OCI-LY1 (cell line): ENCODE measurements around the gene ERICH6.

Experiments
- H2AFZ ChIP-seq: fragments of 200-600 bp; sonication (generic), shearing (Covaris generic); 2 replicates; pipeline ENCODE4 v1.6.0; 2014; ENCODE audit warnings: antibody characterized with exemption, mild to moderate bottlenecking, low read length
- H3F3A ChIP-seq: fragments of 200-600 bp; sonication (generic), shearing (Covaris generic); 2 replicates; pipeline ENCODE4 v1.6.0; 2014; ENCODE audit warnings: mild to moderate bottlenecking, antibody characterized with exemption, low read length, moderate library complexity; ENCODE audit not compliant: insufficient read depth
- H3K27ac ChIP-seq: fragments of 200-600 bp; sonication (generic); 2 replicates; pipeline ENCODE4 v1.5.1; 2014; ENCODE audit warnings: low read length, mixed run types, mild to moderate bottlenecking, low read depth; ENCODE audit not compliant: poor library complexity, severe bottlenecking
- H3K27me3 ChIP-seq: fragments of 200-600 bp; sonication (generic); 2 replicates; pipeline ENCODE4 v1.6.0; 2014; ENCODE audit warnings: antibody characterized with exemption, mild to moderate bottlenecking, low read length, moderate library complexity; ENCODE audit not compliant: insufficient read depth
- H3K36me3 ChIP-seq: fragments of 200-600 bp; sonication (generic); 2 replicates; pipeline ENCODE4 v1.6.1; 2014; ENCODE audit warnings: mild to moderate bottlenecking, antibody characterized with exemption, low read length, moderate library complexity, mixed read lengths; ENCODE audit not compliant: insufficient read depth
- H3K4me1 ChIP-seq: fragments of 200-600 bp; sonication (generic); 2 replicates; pipeline ENCODE4 v1.5.1; 2014; ENCODE audit warnings: mild to moderate bottlenecking, low read length, moderate library complexity; ENCODE audit not compliant: insufficient read depth, severe bottlenecking
- H3K4me2 ChIP-seq: fragments of 200-600 bp; sonication (generic), shearing (Covaris generic); 2 replicates; pipeline ENCODE4 v1.6.1; 2014; ENCODE audit warnings: low read length
- H3K4me3 ChIP-seq: fragments of 200-600 bp; sonication (generic); 2 replicates; pipeline ENCODE4 v1.5.1; 2014; ENCODE audit warnings: low read length, low read depth, mild to moderate bottlenecking, mixed read lengths; ENCODE audit not compliant: poor library complexity, severe bottlenecking
- H3K79me2 ChIP-seq: fragments of 200-600 bp; shearing (Covaris generic); 2 replicates; pipeline ENCODE4 v1.6.1; 2016; ENCODE audit warnings: mixed run types, low read length, mixed read lengths; ENCODE audit not compliant: insufficient read depth
- H3K9ac ChIP-seq: fragments of 200-600 bp; sonication (generic), shearing (Covaris generic); 2 replicates; pipeline ENCODE4 v1.6.1; 2014; ENCODE audit warnings: mild to moderate bottlenecking, low read length, mixed read lengths
- H3K9me2 ChIP-seq: fragments of 200-600 bp; sonication (generic), shearing (Covaris generic); 2 replicates; pipeline ENCODE4 v1.6.1; 2014; ENCODE audit warnings: low read depth, mild to moderate bottlenecking, low read length, mixed read lengths
- H3K9me3 ChIP-seq: fragments of 200-600 bp; shearing (Covaris generic); 2 replicates; pipeline ENCODE4 v1.6.1; 2014; ENCODE audit warnings: low read length, mixed read lengths
- H4K20me1 ChIP-seq: fragments of 200-600 bp; sonication (generic), shearing (Covaris generic); 2 replicates; pipeline ENCODE4 v1.6.0; 2016; ENCODE audit warnings: mild to moderate bottlenecking, low read length; ENCODE audit not compliant: insufficient read depth
- CTCF ChIP-seq: fragments of 200-600 bp; sonication (generic), shearing (Covaris generic); IDR thresholded peaks from 2 replicates; pipeline ENCODE4 v1.5.1; 2017; ENCODE audit warnings: mild to moderate bottlenecking, antibody characterized with exemption, low read length, moderate library complexity, mixed read lengths
- EZH2 ChIP-seq: fragments of 200-600 bp; sonication (generic), shearing (Covaris generic); IDR thresholded peaks from 2 replicates; pipeline ENCODE4 v1.8.0; 2017; ENCODE audit warnings: borderline replicate concordance, mixed run types, mild to moderate bottlenecking, antibody characterized with exemption, low read length, moderate library complexity, mixed read lengths

The ERICH6 gene

GRCh38 chr3:150612494-150612893 is 91.2 kb downstream of the ERICH6 start:
- peaks cover 29% of the 10 kb centered on the region for H3K4me1 ChIP-seq
- no peak overlapping the region for H3K4me2 ChIP-seq
- no peak overlapping the region for H3K27ac ChIP-seq

GRCh38 chr3:150611666-150612065 is 92.1 kb downstream of the ERICH6 start:
- Histone ChIP-seq H3K36me3 (peaks cover 76% of the 10 kb centered on the region), H3K9me2 (no peaks in the 10 kb centered on the region), H3K79me2 (peaks cover 83% of the 10 kb centered on the region), H3K9me3 (peaks cover 4% of the 10 kb centered on the region), H2AFZ (no peak overlapping the region), H4K20me1 (no peaks in the 10 kb centered on the region), H3K4me2 (no peak overlapping the region), H3K27me3 (no peaks in the 10 kb centered on the region), H3K9ac (no peak overlapping the region), H3F3A (no peaks in the 10 kb centered on the region), H3K27ac (no peak overlapping the region), H3K4me1 (peaks cover 37% of the 10 kb centered on the region), H3K4me3 (no peak overlapping the region)
- no peak for TF ChIP-seq EZH2
- no peak for TF ChIP-seq CTCF

More at GRCh38 chr3:150612494-150612893, 91.2 kb downstream of the ERICH6 start:
- TF ChIP-seq EZH2 (no peak), CTCF (no peak)
- H3K9me3 ChIP-seq, result peaks cover 4% of the 10 kb centered on the region
- no peak overlapping the region for H3K4me3 ChIP-seq
- H3K9ac ChIP-seq, result no peak overlapping the region
- no peak overlapping the region for H2AFZ ChIP-seq
- H4K20me1 ChIP-seq, result no peaks in the 10 kb centered on the region
- H3K79me2 ChIP-seq, result peaks cover 83% of the 10 kb centered on the region
- H3F3A ChIP-seq, result no peaks in the 10 kb centered on the region
- peaks cover 76% of the 10 kb centered on the region for H3K36me3 ChIP-seq
- H3K27me3 ChIP-seq, result no peaks in the 10 kb centered on the region
- no peaks in the 10 kb centered on the region for H3K9me2 ChIP-seq

- Histone ChIP-seq H3K4me3 (no peak overlapping the region), H2AFZ (no peak overlapping the region), H3F3A (no peaks in the 10 kb centered on the region), H3K27ac (no peak overlapping the region), H3K9ac (no peak overlapping the region), H3K9me3 (peaks cover 4% of the 10 kb centered on the region), H3K27me3 (no peaks in the 10 kb centered on the region), H3K9me2 (no peaks in the 10 kb centered on the region), H3K79me2 (peaks cover 89% of the 10 kb centered on the region), H3K4me1 (peaks cover 46% of the 10 kb centered on the region), H4K20me1 (no peaks in the 10 kb centered on the region), H3K36me3 (peaks cover 82% of the 10 kb centered on the region), H3K4me2 (no peak overlapping the region)
- no peak for TF ChIP-seq CTCF
- TF ChIP-seq EZH2, result no peak
These were observed 92.9 kb downstream of the ERICH6 start for GRCh38 chr3:150610785-150611184.
